ENCODE data around the gene HJURP.

Gene HJURP

GRCh38 chr2:233819884-233820773, 34.2 kb downstream of the HJURP start:
- H3K9ac ChIP-seq (ENCODE audit: low read length), result no peak overlapping the region
- no peak overlapping the region for H3K27ac ChIP-seq (ENCODE audit: low read depth, low read length)
- no peaks in the 10 kb centered on the region for H3K4me1 ChIP-seq (ENCODE audit: control insufficient read depth, insufficient read depth, low read length)

GRCh38 chr2:233818639-233819621, 35.4 kb downstream of the HJURP start:
- H3K4me3 ChIP-seq (ENCODE audit: low read depth, low read length), result no peak overlapping the region
- no peaks in the 10 kb centered on the region for H3K36me3 ChIP-seq (ENCODE audit: control insufficient read depth, insufficient read depth, low read length)
- H3K9ac ChIP-seq (ENCODE audit: low read length), result no peak overlapping the region
- H3K27ac ChIP-seq (ENCODE audit: low read depth, low read length), result no peak overlapping the region
- H3K4me1 ChIP-seq (ENCODE audit: control insufficient read depth, insufficient read depth, low read length), result no peaks in the 10 kb centered on the region
- H3K27me3 ChIP-seq (ENCODE audit: control insufficient read depth, insufficient read depth, low read length), result no peaks in the 10 kb centered on the region
- no peaks in the 10 kb centered on the region for H3K9me3 ChIP-seq (ENCODE audit: control insufficient read depth, insufficient read depth, low read depth, low read length)

More at GRCh38 chr2:233819884-233820773, 34.2 kb downstream of the HJURP start:
- Histone ChIP-seq H3K4me3 (ENCODE audit: low read depth, low read length) (no peak overlapping the region), H3K36me3 (ENCODE audit: control insufficient read depth, insufficient read depth, low read length) (no peaks in the 10 kb centered on the region), H3K27me3 (ENCODE audit: control insufficient read depth, insufficient read depth, low read length) (no peaks in the 10 kb centered on the region), H3K9me3 (ENCODE audit: control insufficient read depth, insufficient read depth, low read depth, low read length) (no peaks in the 10 kb centered on the region)

GRCh38 chr2:233817995-233818638, 36.2 kb downstream of the HJURP start:
- Histone ChIP-seq H3K4me3 (ENCODE audit: low read depth, low read length) (no peak overlapping the region), H3K9me3 (ENCODE audit: control insufficient read depth, insufficient read depth, low read depth, low read length) (no peaks in the 10 kb centered on the region), H3K27me3 (ENCODE audit: control insufficient read depth, insufficient read depth, low read length) (no peaks in the 10 kb centered on the region), H3K4me1 (ENCODE audit: control insufficient read depth, insufficient read depth, low read length) (no peaks in the 10 kb centered on the region), H3K27ac (ENCODE audit: low read depth, low read length) (no peak overlapping the region), H3K36me3 (ENCODE audit: control insufficient read depth, insufficient read depth, low read length) (no peaks in the 10 kb centered on the region), H3K9ac (ENCODE audit: low read length) (no peak overlapping the region)

GRCh38 chr2:233817361-233817911, 36.9 kb downstream of the HJURP start:
- Histone ChIP-seq H3K27me3 (ENCODE audit: control insufficient read depth, insufficient read depth, low read length) (no peaks in the 10 kb centered on the region), H3K27ac (ENCODE audit: low read depth, low read length) (no peak overlapping the region), H3K4me3 (ENCODE audit: low read depth, low read length) (no peak overlapping the region), H3K9me3 (ENCODE audit: control insufficient read depth, insufficient read depth, low read depth, low read length) (no peaks in the 10 kb centered on the region), H3K36me3 (ENCODE audit: control insufficient read depth, insufficient read depth, low read length) (no peaks in the 10 kb centered on the region), H3K4me1 (ENCODE audit: control insufficient read depth, insufficient read depth, low read length) (no peaks in the 10 kb centered on the region), H3K9ac (ENCODE audit: low read length) (no peak overlapping the region)

- H3K4me1 ChIP-seq (ENCODE audit: control insufficient read depth, insufficient read depth, low read length), result no peaks in the 10 kb centered on the region
- H3K4me3 ChIP-seq (ENCODE audit: low read depth, low read length), result no peak overlapping the region
- H3K36me3 ChIP-seq (ENCODE audit: control insufficient read depth, insufficient read depth, low read length), result no peaks in the 10 kb centered on the region
- no peaks in the 10 kb centered on the region for H3K9me3 ChIP-seq (ENCODE audit: control insufficient read depth, insufficient read depth, low read depth, low read length)
- no peaks in the 10 kb centered on the region for H3K27me3 ChIP-seq (ENCODE audit: control insufficient read depth, insufficient read depth, low read length)
- H3K27ac ChIP-seq (ENCODE audit: low read depth, low read length), result no peak overlapping the region
- H3K9ac ChIP-seq (ENCODE audit: low read length), result no peak overlapping the region
These were observed 37.6 kb downstream of the HJURP start for GRCh38 chr2:233816771-233817170.

GRCh38 chr2:233816334-233816733, 38.0 kb downstream of the HJURP start:
- Histone ChIP-seq H3K9me3 (ENCODE audit: control insufficient read depth, insufficient read depth, low read depth, low read length) (no peaks in the 10 kb centered on the region), H3K27me3 (ENCODE audit: control insufficient read depth, insufficient read depth, low read length) (no peaks in the 10 kb centered on the region), H3K9ac (ENCODE audit: low read length) (no peak overlapping the region), H3K27ac (ENCODE audit: low read depth, low read length) (no peak overlapping the region), H3K4me1 (ENCODE audit: control insufficient read depth, insufficient read depth, low read length) (no peaks in the 10 kb centered on the region), H3K36me3 (ENCODE audit: control insufficient read depth, insufficient read depth, low read length) (no peaks in the 10 kb centered on the region), H3K4me3 (ENCODE audit: low read depth, low read length) (no peak overlapping the region)

GRCh38 chr2:233815861-233816260, 38.5 kb downstream of the HJURP start:
- Histone ChIP-seq H3K27me3 (ENCODE audit: control insufficient read depth, insufficient read depth, low read length) (no peaks in the 10 kb centered on the region), H3K36me3 (ENCODE audit: control insufficient read depth, insufficient read depth, low read length) (no peaks in the 10 kb centered on the region), H3K9ac (ENCODE audit: low read length) (no peak overlapping the region), H3K4me3 (ENCODE audit: low read depth, low read length) (no peak overlapping the region), H3K27ac (ENCODE audit: low read depth, low read length) (no peak overlapping the region), H3K4me1 (ENCODE audit: control insufficient read depth, insufficient read depth, low read length) (no peaks in the 10 kb centered on the region), H3K9me3 (ENCODE audit: control insufficient read depth, insufficient read depth, low read depth, low read length) (no peaks in the 10 kb centered on the region)

- H3K36me3 ChIP-seq (ENCODE audit: control insufficient read depth, insufficient read depth, low read length), result no peaks in the 10 kb centered on the region
- H3K27ac ChIP-seq (ENCODE audit: low read depth, low read length), result no peak overlapping the region
- no peaks in the 10 kb centered on the region for H3K4me1 ChIP-seq (ENCODE audit: control insufficient read depth, insufficient read depth, low read length)
- H3K4me3 ChIP-seq (ENCODE audit: low read depth, low read length), result no peak overlapping the region
- H3K9ac ChIP-seq (ENCODE audit: low read length), result no peak overlapping the region
- no peaks in the 10 kb centered on the region for H3K9me3 ChIP-seq (ENCODE audit: control insufficient read depth, insufficient read depth, low read depth, low read length)
- no peaks in the 10 kb centered on the region for H3K27me3 ChIP-seq (ENCODE audit: control insufficient read depth, insufficient read depth, low read length)
These were observed 40.1 kb downstream of the HJURP start for GRCh38 chr2:233814056-233814835.

GRCh38 chr2:233813236-233814055, 40.9 kb downstream of the HJURP start:
- Histone ChIP-seq H3K27me3 (ENCODE audit: control insufficient read depth, insufficient read depth, low read length) (no peaks in the 10 kb centered on the region), H3K36me3 (ENCODE audit: control insufficient read depth, insufficient read depth, low read length) (no peaks in the 10 kb centered on the region), H3K4me3 (ENCODE audit: low read depth, low read length) (no peak overlapping the region), H3K9me3 (ENCODE audit: control insufficient read depth, insufficient read depth, low read depth, low read length) (no peaks in the 10 kb centered on the region), H3K27ac (ENCODE audit: low read depth, low read length) (no peak overlapping the region), H3K4me1 (ENCODE audit: control insufficient read depth, insufficient read depth, low read length) (no peaks in the 10 kb centered on the region), H3K9ac (ENCODE audit: low read length) (no peak overlapping the region)

Measured in HUES6 (cell line).